Activated CD8-positive, alpha-beta T cell treated with anti-CD3 and anti-CD28 coated beads for 36 hours (primary cell): ENCODE data around the gene SLC39A11. TPM values are rescaled to one million over a fixed set of nuclear protein-coding genes. Genes with fewer than 3 reads are reported as not detected.

ENCODE experiments used
- ATAC-seq: fragments of 200-7000 bp; cut with Tn5 transposase; one replicate; pipeline ENCODE4 v1.10.0; 2021; ENCODE audit warnings: mild to moderate bottlenecking, moderate library complexity
- CTCF ChIA-PET: fragments of 350-600 bp; sonication (Branson Sonifier 250); formaldehyde crosslinking; loops from one replicate; lab custom pipeline; 2021; ENCODE audit warnings: antibody characterized with exemption; lab: Charles Lee
- POLR2A ChIA-PET: fragments of 350-600 bp; sonication (Branson Sonifier 250); formaldehyde crosslinking; loops from one replicate; lab custom pipeline; 2021; ENCODE audit warnings: antibody characterized with exemption; lab: Charles Lee
- DNase-seq: peaks from one replicate; pipeline ENCODE4 v3.0.0-alpha.2; 2020
- H3K27ac Mint-ChIP-seq: one replicate; pipeline ENCODE4 v1.8.0; 2021; ENCODE audit warnings: mild to moderate bottlenecking, mixed read lengths
- H3K27me3 Mint-ChIP-seq: one replicate; pipeline ENCODE4 v1.8.0; 2021; ENCODE audit warnings: mixed read lengths
- H3K36me3 Mint-ChIP-seq: one replicate; pipeline ENCODE4 v1.8.0; 2021; ENCODE audit warnings: low read depth, mixed read lengths
- H3K4me1 Mint-ChIP-seq: one replicate; pipeline ENCODE4 v1.8.0; 2021; ENCODE audit warnings: low read depth, mixed read lengths
- H3K4me3 Mint-ChIP-seq: one replicate; pipeline ENCODE4 v1.8.0; 2021; ENCODE audit warnings: mild to moderate bottlenecking, moderate library complexity, mixed read lengths
- H3K9me3 Mint-ChIP-seq: one replicate; pipeline ENCODE4 v1.8.0; 2021; ENCODE audit warnings: mixed read lengths
- CTCF ChIP-seq: fragments of 200-600 bp; IDR thresholded peaks from one replicate; pipeline ENCODE4 v1.8.0; 2022; ENCODE audit warnings: antibody characterized with exemption, mild to moderate bottlenecking
- intact Hi-C: fragments of 100-400 bp; cut with micrococcal nuclease; formaldehyde crosslinking; loops from one replicate; pipeline ENCODE4 v1.10.0; 2022
- total RNA-seq, 2 experiments: library from RNA; stranded (reverse); gene quantifications; one replicate each; pipeline ENCODE4 v1.2.3, GENCODE V29; 2021

The SLC39A11 gene
- total RNA-seq, 2 experiments from 2014 or later = 14.4 to 14.9 TPM

GRCh38 chr17:72667096-72668063, 425.1 kb downstream of the SLC39A11 start:
- no peak overlapping the region for H3K4me3 Mint-ChIP-seq
- DNase-seq (no peak), ATAC-seq (no peak)
- H3K4me1 Mint-ChIP-seq = no peaks in the 10 kb centered on the region
- ChIA-PET POLR2A (no interaction called here), CTCF (interaction anchor here (1.0 to 1.3 kb wide), 4 partner anchors 28 to 128 kb away, joined by 3 read pairs; no protein-coding TSS in a partner anchor)
- intact Hi-C loops = no loop called here
- H3K36me3 Mint-ChIP-seq = peaks cover 3% of the 10 kb centered on the region
- H3K27ac Mint-ChIP-seq = no peak overlapping the region
- H3K27me3 Mint-ChIP-seq = no peaks in the 10 kb centered on the region
- no peak for TF ChIP-seq CTCF
- peaks cover 4% of the 10 kb centered on the region for H3K9me3 Mint-ChIP-seq

GRCh38 chr17:72665852-72666851, 426.3 kb downstream of the SLC39A11 start:
- Mint-ChIP-seq H3K27me3 (no peaks in the 10 kb centered on the region), H3K9me3 (peaks cover 4% of the 10 kb centered on the region), H3K27ac (no peak overlapping the region), H3K36me3 (peaks cover 3% of the 10 kb centered on the region), H3K4me3 (no peak overlapping the region), H3K4me1 (no peaks in the 10 kb centered on the region)
- intact Hi-C loops = no loop called here
- ATAC-seq (no peak), DNase-seq (no peak)
- POLR2A ChIA-PET = no interaction called here
- CTCF ChIA-PET = interaction anchor here (1.0 to 1.3 kb wide), 3 partner anchors 29 to 127 kb away, joined by 3 read pairs; no protein-coding TSS in a partner anchor
- no peak for TF ChIP-seq CTCF

GRCh38 chr17:72662827-72663190, 429.7 kb downstream of the SLC39A11 start:
- no peak overlapping the region for H3K27ac Mint-ChIP-seq
- no peaks in the 10 kb centered on the region for H3K36me3 Mint-ChIP-seq
- ChIA-PET POLR2A (no interaction called here), CTCF (no interaction called here)
- DNase-seq (no peak), ATAC-seq (no peak)
- no peaks in the 10 kb centered on the region for H3K27me3 Mint-ChIP-seq
- no peak overlapping the region for H3K4me3 Mint-ChIP-seq
- no peaks in the 10 kb centered on the region for H3K9me3 Mint-ChIP-seq
- H3K4me1 Mint-ChIP-seq = no peaks in the 10 kb centered on the region
- intact Hi-C loops = no loop called here
- no peak for TF ChIP-seq CTCF

GRCh38 chr17:72661945-72662826, 430.3 kb downstream of the SLC39A11 start:
- intact Hi-C loops = no loop called here
- Mint-ChIP-seq H3K4me1 (no peaks in the 10 kb centered on the region), H3K36me3 (no peaks in the 10 kb centered on the region), H3K27me3 (no peaks in the 10 kb centered on the region), H3K9me3 (no peaks in the 10 kb centered on the region), H3K4me3 (no peak overlapping the region), H3K27ac (no peak overlapping the region)
- DNase-seq (no peak), ATAC-seq (no peak)
- ChIA-PET CTCF (no interaction called here), POLR2A (no interaction called here)
- peak; percentile 67 for TF ChIP-seq CTCF
